Subcutaneous adipose tissue (tissue), 4 donors: ENCODE results near the gene ADGRL2. TPM values are rescaled to one million over a fixed set of nuclear protein-coding genes. Genes with fewer than 3 reads are reported as not detected.

Experiments used
- total RNA-seq, 4 donors: library from RNA; depleted of rRNA; stranded (reverse); fragments of >200 nt; gene quantifications; one replicate each; pipeline ENCODE4 v1.1.0, GENCODE V29; 2016
- TF ChIP-seq, protein P1 (sequence below): fragments of 450-650 bp; IDR thresholded peaks from one replicate; pipeline ENCODE4 v1.5.1; 2016; ENCODE audit warnings: low read depth, mild to moderate bottlenecking, control low read depth, antibody characterized with exemption, moderate library complexity

The ADGRL2 gene
- total RNA-seq, 4 donors from 2014 or later: 59.7 to 74.2 (median 69.0) TPM

DNA sequence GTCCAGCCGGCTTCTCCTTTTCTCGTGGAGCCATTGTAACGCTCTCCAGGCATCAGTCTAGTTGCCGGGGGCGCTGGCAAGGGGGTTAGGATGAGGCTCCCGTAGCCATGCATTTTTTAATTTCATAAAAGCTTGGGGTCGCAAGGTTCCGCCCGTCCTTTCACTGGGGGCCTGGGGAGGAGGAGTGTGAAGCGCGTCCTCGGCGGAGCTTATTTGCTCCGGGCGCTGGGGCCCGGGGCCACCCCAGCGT is 1.6 kb downstream of the ADGRL2 start:
- TF ChIP-seq, protein P1, sequence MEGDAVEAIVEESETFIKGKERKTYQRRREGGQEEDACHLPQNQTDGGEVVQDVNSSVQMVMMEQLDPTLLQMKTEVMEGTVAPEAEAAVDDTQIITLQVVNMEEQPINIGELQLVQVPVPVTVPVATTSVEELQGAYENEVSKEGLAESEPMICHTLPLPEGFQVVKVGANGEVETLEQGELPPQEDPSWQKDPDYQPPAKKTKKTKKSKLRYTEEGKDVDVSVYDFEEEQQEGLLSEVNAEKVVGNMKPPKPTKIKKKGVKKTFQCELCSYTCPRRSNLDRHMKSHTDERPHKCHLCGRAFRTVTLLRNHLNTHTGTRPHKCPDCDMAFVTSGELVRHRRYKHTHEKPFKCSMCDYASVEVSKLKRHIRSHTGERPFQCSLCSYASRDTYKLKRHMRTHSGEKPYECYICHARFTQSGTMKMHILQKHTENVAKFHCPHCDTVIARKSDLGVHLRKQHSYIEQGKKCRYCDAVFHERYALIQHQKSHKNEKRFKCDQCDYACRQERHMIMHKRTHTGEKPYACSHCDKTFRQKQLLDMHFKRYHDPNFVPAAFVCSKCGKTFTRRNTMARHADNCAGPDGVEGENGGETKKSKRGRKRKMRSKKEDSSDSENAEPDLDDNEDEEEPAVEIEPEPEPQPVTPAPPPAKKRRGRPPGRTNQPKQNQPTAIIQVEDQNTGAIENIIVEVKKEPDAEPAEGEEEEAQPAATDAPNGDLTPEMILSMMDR: no peak

DNA sequence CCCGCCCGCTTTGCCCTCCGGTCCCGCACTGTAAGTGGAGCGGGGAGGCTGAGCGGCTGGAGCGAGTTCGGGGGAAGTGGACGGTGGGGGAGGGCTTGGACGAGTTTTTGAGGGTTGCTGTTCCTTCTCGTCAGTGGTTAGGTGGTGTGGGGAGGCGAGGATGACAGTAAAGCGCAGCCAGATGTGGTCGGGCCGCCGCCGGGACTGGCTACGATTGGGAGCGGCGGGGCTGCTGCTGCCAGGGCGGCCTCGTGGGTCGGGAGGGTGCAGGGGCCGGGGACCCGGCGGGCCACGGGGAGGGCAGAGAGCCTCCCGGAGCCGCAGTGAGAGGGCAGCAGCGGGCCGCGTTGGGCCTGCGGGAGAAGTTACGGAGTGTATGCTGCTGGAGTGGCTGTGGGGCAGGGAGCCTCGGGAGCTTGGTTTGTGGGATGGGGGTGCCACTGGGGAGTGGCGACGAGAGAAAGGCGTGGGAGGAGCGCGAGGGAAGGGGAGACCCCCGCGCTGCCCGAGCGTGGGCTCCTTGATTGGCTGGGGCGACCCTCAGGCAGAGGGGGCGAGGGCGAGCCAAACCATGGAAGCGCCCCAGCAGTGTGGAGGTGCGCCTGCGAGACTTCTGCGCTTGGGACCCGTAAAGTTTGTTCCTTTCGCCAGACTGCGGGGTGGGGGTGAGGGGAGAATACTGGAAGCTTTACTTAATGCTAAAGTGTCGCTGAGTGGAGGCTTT is 2.1 kb downstream of the ADGRL2 start:
- TF ChIP-seq, protein P1: no peak

DNA sequence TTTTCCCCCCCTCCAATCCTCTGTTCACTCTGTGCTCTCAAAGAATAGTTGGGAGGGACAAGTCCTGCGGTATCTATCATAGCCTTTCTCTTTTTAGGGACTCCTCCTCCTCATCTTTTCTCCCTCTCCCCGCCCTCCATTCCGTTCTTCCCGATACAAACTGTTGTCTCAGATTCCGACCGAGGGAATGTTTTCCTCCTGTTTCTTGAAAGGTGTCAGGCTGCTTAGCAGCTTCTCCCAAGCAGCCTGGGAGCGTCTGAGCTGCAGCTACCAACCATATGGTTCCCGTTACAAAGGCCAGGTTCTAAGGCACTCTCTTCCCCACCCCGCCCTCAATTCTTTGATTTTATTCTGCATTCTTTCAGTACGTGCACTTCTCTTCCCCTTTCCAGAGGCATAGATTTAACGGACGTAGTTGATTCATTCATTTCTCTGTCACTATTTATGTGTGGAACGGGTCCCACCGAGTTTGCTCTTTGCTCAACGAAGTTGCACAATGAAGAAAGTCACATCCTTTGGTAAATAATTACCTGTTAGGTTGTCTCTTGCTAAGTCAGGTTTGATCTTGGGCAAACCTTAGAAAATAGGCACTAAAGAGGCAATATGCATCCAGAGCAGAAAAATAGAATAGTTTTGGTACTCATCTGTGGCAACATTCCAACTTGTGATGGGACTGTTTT is 2.8 kb downstream of the ADGRL2 start:
- TF ChIP-seq, protein P1: no peak

- TF ChIP-seq, protein P1: no peak
These were observed 3.6 kb downstream of the ADGRL2 start for GRCh38 chr1:81804312-81804711.

DNA sequence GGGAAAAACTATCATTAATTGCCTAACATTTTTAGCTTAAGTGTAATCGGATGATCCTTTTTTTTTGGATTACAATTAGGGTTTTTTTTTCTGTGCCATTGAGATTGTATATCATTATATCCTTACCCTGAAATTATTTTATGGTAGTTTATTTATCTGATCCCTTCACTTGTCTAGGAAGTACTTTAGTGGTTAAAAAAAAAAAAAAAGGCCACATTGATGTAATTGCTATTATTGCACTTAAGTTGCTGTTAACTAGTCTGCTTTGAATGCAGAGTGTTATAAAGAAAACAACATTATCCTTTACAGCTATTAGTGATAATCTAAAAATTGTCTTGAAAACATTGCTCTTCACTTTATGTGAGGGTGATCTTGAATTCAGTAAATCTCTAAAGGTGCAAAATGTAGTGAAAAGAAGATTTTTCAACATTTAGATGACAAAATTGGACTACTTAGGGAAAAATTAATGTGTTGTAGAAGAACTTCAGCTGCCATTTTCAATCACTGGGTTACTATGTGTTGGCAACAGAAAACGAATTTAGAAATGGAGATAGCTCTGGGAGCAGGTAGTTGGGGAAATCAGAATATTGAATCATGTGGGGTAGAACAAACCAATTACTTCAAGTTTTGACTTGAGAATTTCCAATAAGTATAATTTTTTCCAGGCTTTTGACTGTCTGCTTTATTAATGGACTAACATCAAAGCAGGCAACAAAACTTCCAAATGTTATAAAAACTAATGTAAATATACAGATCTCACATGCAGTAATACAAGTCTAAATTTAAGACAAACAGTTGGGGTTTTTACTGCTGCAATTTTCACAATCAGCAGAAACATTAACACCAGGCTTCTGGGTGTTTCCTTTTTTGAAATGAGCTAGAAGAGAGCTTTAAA is 5.0 kb downstream of the ADGRL2 start:
- TF ChIP-seq, protein P1: no peak

GRCh38 chr1:81806432-81806770 is 5.7 kb downstream of the ADGRL2 start:
- TF ChIP-seq, protein P1: no peak

- TF ChIP-seq, protein P1: no peak
These were observed 8.0 kb downstream of the ADGRL2 start for GRCh38 chr1:81808760-81809159.
